Measurements from ENCODE around the gene PTPN4.

The PTPN4 gene

GRCh38 chr2:119746836-119747686 lies 12.7 kb upstream of the PTPN4 start:
- H3K14ac ChIP-seq (ENCODE audit: low read length): no peak overlapping the region
- no peaks in the 10 kb centered on the region for H3K9me3 ChIP-seq (ENCODE audit: insufficient read depth, low read depth, low read length)
- no peak overlapping the region for H2BK5ac ChIP-seq (ENCODE audit: low read depth, low read length, poor library complexity)
- no peaks in the 10 kb centered on the region for H3K79me1 ChIP-seq (ENCODE audit: low read length)
- no peaks in the 10 kb centered on the region for H3K36me3 ChIP-seq (ENCODE audit: control insufficient read depth in 1 of 2, insufficient read depth in 2 of 2, low read length in 2 of 2)
- H3K4me2 ChIP-seq (ENCODE audit: low read length): no peak overlapping the region
- no peak overlapping the region for H3K23ac ChIP-seq (ENCODE audit: low read length)
- H4K12ac ChIP-seq (ENCODE audit: low read depth, low read length): no peak overlapping the region
- no peak overlapping the region for H2BK12ac ChIP-seq (ENCODE audit: low read length)
- no peak overlapping the region for H3K18ac ChIP-seq (ENCODE audit: low read length)
- H2BK120ac ChIP-seq (ENCODE audit: insufficient read depth, low read length, poor library complexity): no peak overlapping the region
- no peak overlapping the region for H3K27ac ChIP-seq (ENCODE audit: low read depth, low read length)
- no CpG with 5 or more reads among the region's 15 CpGs for WGBS (ENCODE audit: extremely low coverage, insufficient coverage, insufficient read length)
- no peak overlapping the region for H4K91ac ChIP-seq (ENCODE audit: low read depth, low read length)
- no peak overlapping the region for H3K4ac ChIP-seq (ENCODE audit: low read depth, low read length)
- no peak overlapping the region for H2AFZ ChIP-seq (ENCODE audit: insufficient read depth, low read length, poor library complexity)
- no peak overlapping the region for H2AK5ac ChIP-seq (ENCODE audit: low read length)
- DNase-seq: peak in 1 of 2 donors; percentile 16
- no peak overlapping the region for H3K4me3 ChIP-seq (ENCODE audit: low read depth, low read length)
- H3K27me3 ChIP-seq (ENCODE audit: insufficient read depth, low read length): no peaks in the 10 kb centered on the region
- no peaks in the 10 kb centered on the region for H3K79me2 ChIP-seq (ENCODE audit: control insufficient read depth, insufficient read depth, low read length, poor library complexity)
- H3K9ac ChIP-seq (ENCODE audit: low read length): no peak overlapping the region
- no peaks in the 10 kb centered on the region for H3K4me1 ChIP-seq (ENCODE audit: control insufficient read depth in 1 of 2, insufficient read depth in 2 of 2, low read length in 2 of 2)
- H4K8ac ChIP-seq (ENCODE audit: low read depth, low read length): no peak overlapping the region

GRCh38 chr2:119748135-119748534 lies 11.6 kb upstream of the PTPN4 start:
- no peak overlapping the region for H3K23ac ChIP-seq (ENCODE audit: low read length)

DNA sequence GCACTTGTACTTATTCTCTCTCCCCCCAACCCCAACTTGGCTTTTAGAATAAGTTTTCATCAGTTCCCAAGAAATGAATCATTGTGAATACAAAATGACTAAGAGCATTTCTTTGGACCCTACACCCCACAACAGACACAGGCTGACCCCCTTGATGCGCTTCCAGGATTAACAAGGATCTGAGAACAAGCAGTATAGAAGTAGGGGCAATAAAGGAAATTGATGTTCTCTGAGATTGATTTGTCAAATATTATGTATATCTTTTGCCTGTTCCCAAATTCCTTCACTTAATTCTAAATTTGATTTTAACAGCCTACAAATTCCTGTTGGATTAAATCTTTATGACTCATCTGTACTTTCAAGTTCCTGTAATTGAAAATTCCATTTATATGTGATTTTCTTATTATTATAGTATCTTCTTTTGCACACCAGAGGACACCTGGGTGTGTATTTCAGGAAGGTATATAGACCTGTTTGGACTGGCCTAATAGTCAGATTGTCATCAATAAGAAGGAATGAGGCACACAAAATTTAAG lies 10.2 kb upstream of the PTPN4 start:
- Histone ChIP-seq H3K79me1 (ENCODE audit: low read length) (no peaks in the 10 kb centered on the region), H3K79me2 (ENCODE audit: control insufficient read depth, insufficient read depth, low read length, poor library complexity) (no peaks in the 10 kb centered on the region), H3K4ac (ENCODE audit: low read depth, low read length) (no peak overlapping the region), H3K18ac (ENCODE audit: low read length) (no peak overlapping the region), H3K27me3 (ENCODE audit: insufficient read depth, low read length) (no peaks in the 10 kb centered on the region), H2BK5ac (ENCODE audit: low read depth, low read length, poor library complexity) (no peak overlapping the region), H3K14ac (ENCODE audit: low read length) (no peak overlapping the region), H2AK5ac (ENCODE audit: low read length) (no peak overlapping the region), H3K9me3 (ENCODE audit: insufficient read depth, low read depth, low read length) (no peaks in the 10 kb centered on the region), H3K27ac (ENCODE audit: low read depth, low read length) (no peak overlapping the region), H2AFZ (ENCODE audit: insufficient read depth, low read length, poor library complexity) (no peak overlapping the region), H3K23ac (ENCODE audit: low read length) (no peak overlapping the region), H4K91ac (ENCODE audit: low read depth, low read length) (no peak overlapping the region), H4K12ac (ENCODE audit: low read depth, low read length) (no peak overlapping the region), H3K9ac (ENCODE audit: low read length) (no peak overlapping the region), H3K36me3 (ENCODE audit: control insufficient read depth in 1 of 2, insufficient read depth in 2 of 2, low read length in 2 of 2) (no peaks in the 10 kb centered on the region), H3K4me3 (ENCODE audit: low read depth, low read length) (no peak overlapping the region), H3K4me1 (ENCODE audit: control insufficient read depth in 1 of 2, insufficient read depth in 2 of 2, low read length in 2 of 2) (no peaks in the 10 kb centered on the region), H3K4me2 (ENCODE audit: low read length) (no peak overlapping the region), H2BK12ac (ENCODE audit: low read length) (no peak overlapping the region), H2BK120ac (ENCODE audit: insufficient read depth, low read length, poor library complexity) (no peak overlapping the region), H4K8ac (ENCODE audit: low read depth, low read length) (no peak overlapping the region)
- no peak for DNase-seq
- no CpG with 5 or more reads among the region's 1 CpG for WGBS (ENCODE audit: extremely low coverage, insufficient coverage, insufficient read length)

More at GRCh38 chr2:119748135-119748534, 11.6 kb upstream of the PTPN4 start:
- Histone ChIP-seq H4K12ac (ENCODE audit: low read depth, low read length) (no peak overlapping the region), H2BK120ac (ENCODE audit: insufficient read depth, low read length, poor library complexity) (no peak overlapping the region), H3K79me1 (ENCODE audit: low read length) (no peaks in the 10 kb centered on the region), H4K91ac (ENCODE audit: low read depth, low read length) (no peak overlapping the region), H3K27me3 (ENCODE audit: insufficient read depth, low read length) (no peaks in the 10 kb centered on the region), H2BK5ac (ENCODE audit: low read depth, low read length, poor library complexity) (no peak overlapping the region), H3K4me1 (ENCODE audit: control insufficient read depth in 1 of 2, insufficient read depth in 2 of 2, low read length in 2 of 2) (no peaks in the 10 kb centered on the region), H2BK12ac (ENCODE audit: low read length) (no peak overlapping the region), H3K79me2 (ENCODE audit: control insufficient read depth, insufficient read depth, low read length, poor library complexity) (no peaks in the 10 kb centered on the region), H3K4me3 (ENCODE audit: low read depth, low read length) (no peak overlapping the region), H2AFZ (ENCODE audit: insufficient read depth, low read length, poor library complexity) (no peak overlapping the region), H3K4ac (ENCODE audit: low read depth, low read length) (no peak overlapping the region), H3K14ac (ENCODE audit: low read length) (no peak overlapping the region), H2AK5ac (ENCODE audit: low read length) (no peak overlapping the region), H3K18ac (ENCODE audit: low read length) (no peak overlapping the region), H3K9ac (ENCODE audit: low read length) (no peak overlapping the region), H3K27ac (ENCODE audit: low read depth, low read length) (no peak overlapping the region), H3K4me2 (ENCODE audit: low read length) (no peak overlapping the region), H3K9me3 (ENCODE audit: insufficient read depth, low read depth, low read length) (no peaks in the 10 kb centered on the region), H4K8ac (ENCODE audit: low read depth, low read length) (no peak overlapping the region), H3K36me3 (ENCODE audit: control insufficient read depth in 1 of 2, insufficient read depth in 2 of 2, low read length in 2 of 2) (no peaks in the 10 kb centered on the region)
- WGBS (ENCODE audit: extremely low coverage, insufficient coverage, insufficient read length): no CpG with 5 or more reads among the region's 4 CpGs
- DNase-seq: no peak

DNA sequence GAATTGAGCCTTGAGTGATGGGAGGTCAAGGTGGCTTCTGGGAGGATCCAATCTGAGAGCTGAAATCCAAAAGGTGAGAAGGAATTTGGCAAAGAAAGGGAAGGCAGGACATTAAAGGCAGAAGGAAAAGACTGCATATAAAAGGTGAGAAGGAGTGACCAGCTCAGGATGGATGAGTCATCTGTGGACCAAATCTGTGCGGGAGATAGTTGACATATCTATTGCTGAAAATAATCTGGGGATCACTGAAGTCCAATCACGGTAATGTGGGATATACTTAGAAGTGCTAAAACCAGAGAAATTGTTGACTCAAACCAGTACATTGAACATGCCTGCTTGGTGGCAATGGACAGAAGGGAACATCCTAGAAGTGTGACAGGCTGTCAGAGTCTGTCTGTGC lies 8.0 kb upstream of the PTPN4 start:
- H3K18ac ChIP-seq (ENCODE audit: low read length): no peak overlapping the region
- WGBS (ENCODE audit: extremely low coverage, insufficient coverage, insufficient read length): no CpG with 5 or more reads among the region's 2 CpGs

More for the DNA sequence above, 8.0 kb upstream of the PTPN4 start:
- no peak overlapping the region for H2AK5ac ChIP-seq (ENCODE audit: low read length)
- H3K79me2 ChIP-seq (ENCODE audit: control insufficient read depth, insufficient read depth, low read length, poor library complexity): no peaks in the 10 kb centered on the region
- no peak overlapping the region for H3K4me3 ChIP-seq (ENCODE audit: low read depth, low read length)
- no peak overlapping the region for H3K27ac ChIP-seq (ENCODE audit: low read depth, low read length)
- H3K14ac ChIP-seq (ENCODE audit: low read length): no peak overlapping the region
- no peaks in the 10 kb centered on the region for H3K27me3 ChIP-seq (ENCODE audit: insufficient read depth, low read length)
- no peak overlapping the region for H3K23ac ChIP-seq (ENCODE audit: low read length)
- no peaks in the 10 kb centered on the region for H3K36me3 ChIP-seq (ENCODE audit: control insufficient read depth in 1 of 2, insufficient read depth in 2 of 2, low read length in 2 of 2)
- no peak overlapping the region for H2BK120ac ChIP-seq (ENCODE audit: insufficient read depth, low read length, poor library complexity)
- no peak overlapping the region for H3K9ac ChIP-seq (ENCODE audit: low read length)
- H3K4me2 ChIP-seq (ENCODE audit: low read length): no peak overlapping the region
- H2BK12ac ChIP-seq (ENCODE audit: low read length): no peak overlapping the region
- H3K4me1 ChIP-seq (ENCODE audit: control insufficient read depth in 1 of 2, insufficient read depth in 2 of 2, low read length in 2 of 2): no peaks in the 10 kb centered on the region
- no peak overlapping the region for H4K91ac ChIP-seq (ENCODE audit: low read depth, low read length)
- H2BK5ac ChIP-seq (ENCODE audit: low read depth, low read length, poor library complexity): no peak overlapping the region
- no peaks in the 10 kb centered on the region for H3K79me1 ChIP-seq (ENCODE audit: low read length)
- H4K12ac ChIP-seq (ENCODE audit: low read depth, low read length): no peak overlapping the region
- no peaks in the 10 kb centered on the region for H3K9me3 ChIP-seq (ENCODE audit: insufficient read depth, low read depth, low read length)
- H3K4ac ChIP-seq (ENCODE audit: low read depth, low read length): no peak overlapping the region
- no peak for DNase-seq
- no peak overlapping the region for H2AFZ ChIP-seq (ENCODE audit: insufficient read depth, low read length, poor library complexity)
- no peak overlapping the region for H4K8ac ChIP-seq (ENCODE audit: low read depth, low read length)

Data from trophoblast cell (in vitro differentiated cells and primary cell).